Small intestine (tissue), 7 donors: ENCODE results near the gene ACMSD. TPM values are rescaled to one million over a fixed set of nuclear protein-coding genes. Genes with fewer than 3 reads are reported as not detected.

Experiments
- DNase-seq, 2 donors: peaks; one replicate each; pipeline versions ENCODE4 v3.0.0 to v3.0.0-alpha.2; 2013
- FAIRE-seq: peaks from 2 replicates; lab custom pipeline; 2012; peaks lifted over from hg19 to GRCh38; lab: Jason Lieb, UNC
- H3K27ac ChIP-seq, 3 donors: one replicate each; pipeline ENCODE4 v1.5.1; 2013; ENCODE audit warnings: low read length in 2 of 3, mild to moderate bottlenecking in 2 of 3, control low read depth in 1 of 3, inconsistent platforms in 1 of 3, low read depth in 1 of 3, moderate library complexity in 1 of 3
- H3K27me3 ChIP-seq, 3 donors: one replicate each; pipeline ENCODE4 v1.6.1; 2013; ENCODE audit warnings: low read length in 3 of 3, inconsistent platforms in 1 of 3; ENCODE audit not compliant: control insufficient read depth in 3 of 3, insufficient read depth in 3 of 3
- H3K36me3 ChIP-seq, 3 donors: one replicate each; pipeline ENCODE4 v1.6.1; 2013; ENCODE audit warnings: low read length in 3 of 3, inconsistent platforms in 1 of 3, low read depth in 1 of 3, mild to moderate bottlenecking in 1 of 3, moderate library complexity in 1 of 3; ENCODE audit not compliant: control insufficient read depth in 3 of 3, insufficient read depth in 2 of 3
- H3K4me1 ChIP-seq, 3 donors: one replicate each; pipeline ENCODE4 v1.6.1; 2013; ENCODE audit warnings: low read length in 2 of 3, inconsistent platforms in 1 of 3, low read depth in 1 of 3, mild to moderate bottlenecking in 1 of 3, moderate library complexity in 1 of 3; ENCODE audit not compliant: control insufficient read depth in 3 of 3, insufficient read depth in 2 of 3
- H3K4me3 ChIP-seq, 3 donors: one replicate each; pipeline ENCODE4 v1.5.1; 2013; ENCODE audit warnings: low read length in 3 of 3, control low read depth in 1 of 3, inconsistent platforms in 1 of 3, low read depth in 1 of 3, mild to moderate bottlenecking in 1 of 3, moderate library complexity in 1 of 3
- H3K9me3 ChIP-seq, 2 donors: one replicate each; pipeline ENCODE4 v1.6.1; 2013; ENCODE audit warnings: low read depth in 1 of 2, low read length in 1 of 2; ENCODE audit not compliant: control insufficient read depth in 2 of 2, insufficient read depth in 1 of 2
- WGBS, 3 donors: extraction: QIAGEN DNeasy Blood & Tissue Kit; methylation state at CpG; one replicate each; pipeline ENCODE4 v1.1.7; 2013; 5-methylcytosine and 5-hydroxymethylcytosine counted together
- polyA plus RNA-seq, 4 donors: library from polyadenylated mRNA; stranded (reverse) in 3 of 4; unstranded in 1 of 4; fragments of 200-250 nt in 3 of 4; fragments of 120-200 nt in 1 of 4; gene quantifications; one replicate each; pipeline versions ENCODE4 v1.2.1 to v1.2.3, GENCODE V29; 2013
- donor health status: healthy with polysubstance abuse.
- donor health status: control.
- donor health status: control.
- donor health status: Bipolar disorder and iron deficiency.
- donor health status: healthy.

ACMSD gene
- polyA plus RNA-seq, 4 donors: 0.46 TPM; not detected in 3

DNA sequence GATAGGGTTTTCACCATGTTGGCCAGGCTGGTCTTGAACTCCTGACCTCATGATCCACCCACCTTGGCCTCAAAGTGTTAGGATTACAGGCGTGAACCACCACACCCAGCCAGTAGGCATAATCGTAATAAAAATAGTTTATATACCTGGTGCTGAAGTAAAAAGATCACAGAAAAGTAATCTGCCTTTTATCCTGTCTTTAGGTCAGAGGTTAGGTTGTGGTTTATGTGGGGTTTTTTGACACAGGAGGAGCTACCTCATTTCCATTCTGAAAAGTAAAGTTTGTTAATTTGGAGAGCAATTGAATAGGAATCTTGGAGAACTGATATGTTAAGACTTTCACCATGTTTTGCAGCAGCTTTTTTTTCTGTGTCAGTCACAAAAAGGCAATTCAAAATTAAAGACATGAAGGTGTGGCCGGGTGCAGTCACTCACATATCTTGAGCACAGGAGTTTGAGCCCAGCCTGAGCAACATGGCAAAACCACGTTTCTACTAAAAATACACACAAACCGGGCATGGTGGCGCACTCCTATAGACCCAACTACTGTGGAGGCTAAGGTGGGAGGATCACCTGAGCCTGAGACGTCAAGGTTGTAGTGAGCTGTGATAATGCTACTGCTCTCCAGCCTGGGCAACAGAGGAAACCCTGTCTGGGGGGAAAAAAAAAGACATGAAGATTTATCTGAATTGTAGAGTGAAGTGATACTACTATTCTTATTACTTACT, 111.7 kb downstream of the ACMSD start:
- Histone ChIP-seq H3K27me3 (no peaks in the 10 kb centered on the region), H3K27ac (no peak overlapping the region), H3K9me3 (no peaks in the 10 kb centered on the region), H3K36me3 (peaks cover 11 to 25% (median 25%) of the 10 kb centered on the region in 3 donors), H3K4me1 (no peaks in the 10 kb centered on the region), H3K4me3 (no peak overlapping the region)
- FAIRE-seq (no peak), DNase-seq (no peak)
- 75 to 76% (median 75%) methylated on average over 7 of the region's 7 CpGs for WGBS, 3 donors

DNA sequence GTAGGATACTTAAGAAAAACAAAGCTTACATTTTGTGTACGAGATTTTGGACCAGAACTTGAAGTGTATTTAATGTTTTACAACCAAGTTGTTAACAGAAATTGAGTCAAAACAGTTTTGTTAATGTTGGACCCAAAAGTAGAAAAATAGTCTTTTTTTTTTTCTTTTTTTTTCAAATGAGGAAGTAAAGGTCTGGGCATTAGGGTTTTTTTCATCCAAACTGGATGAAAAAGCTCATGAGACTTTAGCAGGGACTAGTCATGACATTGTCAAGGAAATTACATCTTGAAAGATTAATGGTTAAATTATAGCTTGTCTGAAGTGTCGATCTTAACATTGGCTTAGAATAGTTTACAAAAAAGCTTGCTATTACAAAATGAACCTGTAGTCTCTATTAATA, 112.5 kb downstream of the ACMSD start:
- 86 to 95% (median 88%) methylated on average over 2 of the region's 2 CpGs for WGBS, 3 donors
- no peaks in the 10 kb centered on the region for H3K9me3 ChIP-seq
- peaks cover 11 to 26% (median 25%) of the 10 kb centered on the region in 3 donors for H3K36me3 ChIP-seq
- no peak overlapping the region for H3K4me3 ChIP-seq
- FAIRE-seq (no peak), DNase-seq (no peak)
- no peaks in the 10 kb centered on the region for H3K27me3 ChIP-seq
- H3K27ac ChIP-seq: no peak overlapping the region
- H3K4me1 ChIP-seq: no peaks in the 10 kb centered on the region

Other genes starting within 250 kb of the ACMSD start
- under 1 TPM; 0.13 to 0.57 (median 0.38) TPM for gene TMEM163, start 119.6 kb upstream of the ACMSD start, polyA plus RNA-seq
- 10 to 100 TPM in 2 of 4 donors, 1 to 10 TPM in 2; 5.4 to 41.5 (median 9.3) TPM for gene CCNT2, start 80.2 kb downstream of the ACMSD start, polyA plus RNA-seq
- under 1 TPM in 1 of 4 donors, not detected in 3; 0.03 TPM for gene MAP3K19, start 208.8 kb downstream of the ACMSD start, polyA plus RNA-seq
- 10 to 100 TPM; 15.1 to 42.9 (median 17.0) TPM for gene RAB3GAP1, start 213.7 kb downstream of the ACMSD start, polyA plus RNA-seq